GM21367 (cell line): ENCODE results near the gene TAS2R30.

Experiments
- ATAC-seq: cut with Tn5 transposase; IDR thresholded peaks from one replicate; pipeline ENCODE4 v1.9.1; 2021; ENCODE audit not compliant: unreplicated experiment

TAS2R30 gene

GRCh38 chr12:11134305-11134704 lies at the start of gene TAS2R30:
TAS2R30 (minus strand) TSS chr12:11134644; CDS start chr12:11134244, 400 bp downstream.
- ATAC-seq: no peak

DNA sequence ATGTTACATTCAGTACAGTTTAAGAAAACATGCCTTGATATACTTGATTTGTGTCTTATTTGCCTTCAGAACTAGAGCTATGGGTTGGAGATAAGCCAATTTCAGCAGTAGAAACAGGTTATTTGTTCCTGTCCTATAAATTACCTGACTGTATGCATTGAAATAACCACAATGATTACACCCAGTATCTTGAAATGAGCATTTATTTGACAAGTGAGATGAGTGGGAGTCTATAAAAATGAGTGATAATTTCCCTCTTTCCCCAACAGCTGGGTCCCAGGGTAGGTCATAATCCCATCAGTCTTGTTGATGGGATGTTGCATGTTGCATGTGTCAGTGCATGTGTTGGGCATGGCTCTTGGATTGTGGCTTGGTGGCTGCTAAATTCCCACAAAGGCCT lies 48.6 kb upstream of the TAS2R30 start:
- ATAC-seq: no peak

GRCh38 chr12:11182529-11182928 lies 48.1 kb upstream of the TAS2R30 start:
- ATAC-seq: no peak

GRCh38 chr12:11178250-11178649 lies 43.8 kb upstream of the TAS2R30 start:
- no peak for ATAC-seq

DNA sequence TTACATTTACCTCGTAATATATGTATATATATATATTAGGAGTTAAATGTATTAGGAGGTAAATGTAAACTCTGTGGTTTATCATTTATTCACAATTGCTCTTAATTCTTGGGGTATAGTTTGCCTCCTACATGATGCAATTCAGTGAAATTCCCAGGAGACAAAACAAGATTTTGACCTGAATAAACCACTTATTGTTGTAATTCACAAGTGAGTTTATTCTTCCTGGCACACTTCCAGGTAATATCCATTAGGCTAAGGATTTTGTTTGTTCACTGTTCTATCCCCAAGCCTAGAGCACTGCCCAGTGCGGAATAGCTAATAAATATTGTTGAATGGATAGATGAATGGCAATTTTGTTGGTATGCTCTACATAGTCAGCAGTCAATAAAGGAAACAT lies 39.6 kb upstream of the TAS2R30 start:
- ATAC-seq: no peak

DNA sequence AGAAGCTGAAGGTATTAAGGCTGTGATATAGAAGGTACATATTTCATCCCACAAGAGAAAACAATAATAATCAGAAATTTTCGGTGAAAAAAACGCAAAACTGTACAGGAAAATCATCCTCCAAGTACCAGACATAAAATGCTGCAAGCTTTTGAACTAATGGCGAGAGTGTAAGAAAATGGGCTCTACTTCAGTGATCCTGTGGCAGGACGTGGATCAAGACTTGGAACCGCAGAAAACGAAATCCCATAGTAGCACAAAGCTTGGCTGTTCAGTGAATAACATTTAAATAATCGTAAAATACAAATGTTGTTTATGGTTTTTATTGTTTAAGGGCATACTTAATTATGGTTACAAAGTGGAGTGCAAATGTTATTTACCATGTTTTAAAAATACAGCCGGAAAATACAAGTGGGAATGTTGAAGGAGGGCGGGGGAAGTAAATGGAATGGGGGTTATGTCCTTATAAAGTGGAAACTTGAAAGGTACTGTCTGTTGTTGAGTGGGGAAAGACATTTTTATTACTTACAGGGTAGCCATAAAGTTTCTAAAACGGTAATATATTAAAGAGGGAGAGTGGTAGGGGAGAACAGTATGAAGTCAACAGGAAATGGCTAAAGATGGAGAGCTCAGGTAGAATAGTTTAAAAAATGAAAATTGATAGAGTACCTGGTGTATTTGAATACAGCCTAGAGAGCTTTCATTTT lies 37.7 kb upstream of the TAS2R30 start:
- no peak for ATAC-seq

GRCh38 chr12:11171145-11171968 lies 36.9 kb upstream of the TAS2R30 start, which contains the start of gene SMIM10L1:
SMIM10L1 (plus strand) TSS chr12:11171194; CDS start chr12:11171357, 163 bp downstream.
- ATAC-seq: peak; percentile 92

DNA sequence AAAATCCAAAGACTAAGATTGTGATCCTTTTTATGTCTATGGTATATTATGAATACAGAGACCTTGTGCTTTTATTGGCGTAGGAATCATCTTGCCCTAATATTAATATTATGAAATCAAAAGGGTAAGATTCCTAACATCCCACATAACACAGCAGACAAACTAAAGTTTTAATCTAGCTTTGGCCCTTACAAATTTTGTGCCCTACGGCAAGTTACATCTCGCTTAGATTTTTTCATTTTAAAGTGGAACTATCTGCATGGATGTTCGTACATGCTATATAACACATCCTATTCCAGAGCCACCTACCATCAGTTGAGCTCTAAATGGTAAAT lies 36.3 kb upstream of the TAS2R30 start:
- no peak for ATAC-seq

DNA sequence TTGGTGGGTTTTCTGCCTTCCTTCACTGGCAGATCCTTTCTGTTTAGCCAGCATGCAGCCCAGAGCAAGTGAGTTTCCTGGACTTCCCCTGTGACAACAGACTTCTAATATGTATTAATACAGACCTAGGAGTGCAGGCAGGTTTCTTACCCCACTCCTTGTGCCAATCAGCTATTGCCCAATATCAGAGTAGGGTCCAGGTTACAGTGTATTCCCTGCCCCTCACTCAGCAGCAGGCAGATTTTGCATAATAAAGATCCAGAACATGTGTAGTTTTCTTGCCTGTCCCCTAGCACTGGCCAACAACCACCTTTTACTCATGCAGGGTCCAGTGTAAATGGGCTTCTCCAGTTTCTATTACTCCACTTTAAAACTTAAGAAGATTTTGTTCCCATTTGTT lies 31.9 kb upstream of the TAS2R30 start:
- no peak for ATAC-seq

GRCh38 chr12:11164384-11164783 lies 29.9 kb upstream of the TAS2R30 start:
- ATAC-seq: no peak

- ATAC-seq: no peak
Measured at GRCh38 chr12:11162502-11162901, 28.1 kb upstream of the TAS2R30 start.

DNA sequence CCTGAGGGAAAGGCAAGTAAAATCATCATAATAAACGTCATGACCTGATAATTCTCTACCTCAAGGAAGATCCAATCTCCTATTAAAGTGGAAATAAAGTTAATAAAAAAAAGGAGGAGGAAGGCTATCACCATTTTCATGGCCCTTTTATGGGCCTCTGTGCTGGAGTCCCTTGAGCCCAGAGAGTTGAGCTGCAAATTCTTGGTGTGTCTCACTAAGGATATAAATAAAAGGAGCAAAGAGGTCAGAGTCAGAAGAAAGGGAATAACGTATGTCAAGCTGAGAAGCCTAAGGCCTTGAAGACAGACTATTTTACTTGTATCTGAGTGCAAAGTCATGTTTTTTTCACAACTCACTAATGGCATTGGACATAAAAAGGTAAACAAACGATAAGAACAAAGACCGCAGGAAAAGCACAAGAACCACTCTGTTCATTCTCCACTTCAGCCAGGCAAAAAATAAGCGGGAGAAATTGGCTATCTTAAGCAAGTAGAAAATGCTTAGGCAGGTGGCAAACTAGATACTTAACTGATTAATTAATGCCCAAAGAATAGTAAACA lies 24.5 kb upstream of the TAS2R30 start:
- no peak for ATAC-seq

GRCh38 chr12:11154400-11154925 lies 20.0 kb upstream of the TAS2R30 start:
- ATAC-seq: no peak

DNA sequence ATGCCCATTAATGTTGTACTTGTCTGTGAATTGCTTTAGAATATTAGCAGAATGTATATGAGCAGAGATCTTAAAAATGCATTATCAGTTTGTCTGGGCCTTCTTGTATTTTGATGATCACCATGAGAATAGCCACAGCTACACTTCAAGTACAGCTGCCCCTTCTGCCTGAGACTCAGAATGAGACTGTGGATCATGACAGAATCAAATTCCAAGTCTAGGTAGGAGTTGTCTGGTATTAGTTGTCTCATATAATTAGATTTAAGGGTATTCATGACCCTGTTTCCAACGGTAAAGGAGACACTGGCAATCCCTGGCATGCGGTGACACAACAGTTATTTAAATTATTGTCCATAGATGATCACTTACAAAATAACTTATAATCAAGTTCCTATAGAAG lies 18.3 kb upstream of the TAS2R30 start:
- ATAC-seq: no peak

GRCh38 chr12:11150832-11151231 lies 16.4 kb upstream of the TAS2R30 start:
- ATAC-seq: no peak

GRCh38 chr12:11147420-11147819 lies 13.0 kb upstream of the TAS2R30 start:
- ATAC-seq: no peak

DNA sequence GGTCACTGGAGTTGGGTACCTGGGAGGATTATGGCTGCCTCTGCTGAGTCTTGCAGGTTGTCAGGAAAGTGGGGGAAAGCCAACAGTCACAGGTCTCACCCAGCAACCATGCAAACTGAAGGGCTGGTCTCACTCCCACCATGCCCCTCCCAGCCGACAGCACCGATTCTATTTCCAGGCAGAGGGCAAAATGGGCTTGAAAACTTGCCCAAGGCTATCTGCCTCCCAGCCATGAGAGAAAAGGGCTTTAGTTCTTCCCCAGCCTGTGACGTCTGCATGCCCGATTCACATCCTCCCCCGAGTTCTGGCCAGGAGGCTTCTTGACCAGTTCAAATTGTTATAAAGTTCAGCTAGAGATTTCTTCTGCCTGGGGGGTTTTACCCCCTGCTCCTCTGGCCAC lies 9.9 kb upstream of the TAS2R30 start:
- ATAC-seq: no peak

- no peak for ATAC-seq
Measured at GRCh38 chr12:11143352-11143751, 8.9 kb upstream of the TAS2R30 start.

GRCh38 chr12:11136075-11136474 lies 1.6 kb upstream of the TAS2R30 start:
- no peak for ATAC-seq

DNA sequence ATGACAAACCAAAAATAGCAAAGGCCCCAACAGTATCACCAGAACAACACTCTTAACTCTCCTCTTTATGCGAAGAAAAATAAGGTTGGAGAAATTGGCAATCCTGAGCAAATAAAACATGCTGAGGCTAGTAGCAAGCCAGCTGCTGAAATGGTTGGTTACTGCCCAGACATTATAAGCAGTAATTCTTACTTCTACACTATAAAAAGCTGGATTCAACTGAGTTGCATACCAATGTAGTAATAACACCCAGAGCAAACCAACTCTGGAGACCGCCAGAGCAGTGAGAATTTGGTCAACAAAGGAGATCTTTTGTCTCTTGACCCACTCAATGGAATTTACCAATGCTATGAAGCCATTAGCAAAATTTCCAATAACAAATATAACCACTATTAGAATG lies 628 bp downstream of the TAS2R30 start:
- no peak for ATAC-seq

DNA sequence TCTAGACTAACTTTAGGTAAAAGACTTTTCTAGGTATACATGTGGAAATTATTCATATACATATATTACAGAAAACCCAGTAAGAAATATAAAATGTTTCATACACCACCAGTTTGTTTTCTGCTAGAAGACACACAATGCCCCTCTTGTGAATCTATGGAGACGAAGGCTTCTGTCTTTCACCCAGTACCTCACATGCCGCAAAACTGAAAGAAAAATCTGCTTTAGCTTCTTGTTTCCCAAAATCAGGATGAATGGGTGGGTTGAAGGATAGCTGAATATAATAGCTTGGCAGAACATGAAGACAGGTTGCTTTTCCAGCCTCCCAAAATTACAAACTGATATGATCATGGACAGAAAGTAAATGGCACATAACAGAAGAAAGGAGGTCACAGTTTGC lies 1.3 kb downstream of the TAS2R30 start:
- ATAC-seq: no peak

- no peak for ATAC-seq
Measured at GRCh38 chr12:11130999-11131398, 3.4 kb downstream of the TAS2R30 start.
